Lower leg skin (tissue), 3 donors: ENCODE data around the gene SLC12A2.

Source experiments
- POLR2A ChIP-seq, 2 donors: fragments of 450-650 bp; IDR thresholded peaks; one replicate each; pipeline ENCODE4 v1.6.1; 2016 to 2017; ENCODE audit warnings: antibody characterized with exemption in 2 of 2, mild to moderate bottlenecking in 1 of 2, moderate library complexity in 1 of 2
- TF ChIP-seq, protein P1 (sequence below), 3 donors: fragments of 450-650 bp; IDR thresholded peaks; one replicate each; pipeline ENCODE4 v1.5.1; 2016; ENCODE audit warnings: antibody characterized with exemption in 3 of 3, mild to moderate bottlenecking in 3 of 3, moderate library complexity in 2 of 3

DNA sequence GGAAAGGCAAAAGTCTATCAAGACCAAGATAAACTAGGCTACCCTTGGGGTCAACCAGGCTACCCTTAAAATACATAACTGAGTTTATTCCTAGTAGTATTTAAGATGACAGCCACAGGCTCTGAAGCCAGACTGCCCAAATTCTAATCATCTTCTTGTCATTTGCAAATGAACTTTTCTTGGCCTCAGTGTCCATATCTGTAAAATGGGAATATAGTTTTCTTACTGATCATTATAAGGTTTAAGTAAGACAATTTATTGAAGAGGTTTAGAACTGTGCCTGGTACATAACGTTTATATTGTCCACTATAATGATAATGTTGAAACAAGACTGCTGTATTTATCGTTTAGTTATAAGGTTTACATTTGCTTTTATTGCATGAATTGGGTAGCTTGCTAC is 112.5 kb downstream of the SLC12A2 start:
- TF ChIP-seq, protein P1, sequence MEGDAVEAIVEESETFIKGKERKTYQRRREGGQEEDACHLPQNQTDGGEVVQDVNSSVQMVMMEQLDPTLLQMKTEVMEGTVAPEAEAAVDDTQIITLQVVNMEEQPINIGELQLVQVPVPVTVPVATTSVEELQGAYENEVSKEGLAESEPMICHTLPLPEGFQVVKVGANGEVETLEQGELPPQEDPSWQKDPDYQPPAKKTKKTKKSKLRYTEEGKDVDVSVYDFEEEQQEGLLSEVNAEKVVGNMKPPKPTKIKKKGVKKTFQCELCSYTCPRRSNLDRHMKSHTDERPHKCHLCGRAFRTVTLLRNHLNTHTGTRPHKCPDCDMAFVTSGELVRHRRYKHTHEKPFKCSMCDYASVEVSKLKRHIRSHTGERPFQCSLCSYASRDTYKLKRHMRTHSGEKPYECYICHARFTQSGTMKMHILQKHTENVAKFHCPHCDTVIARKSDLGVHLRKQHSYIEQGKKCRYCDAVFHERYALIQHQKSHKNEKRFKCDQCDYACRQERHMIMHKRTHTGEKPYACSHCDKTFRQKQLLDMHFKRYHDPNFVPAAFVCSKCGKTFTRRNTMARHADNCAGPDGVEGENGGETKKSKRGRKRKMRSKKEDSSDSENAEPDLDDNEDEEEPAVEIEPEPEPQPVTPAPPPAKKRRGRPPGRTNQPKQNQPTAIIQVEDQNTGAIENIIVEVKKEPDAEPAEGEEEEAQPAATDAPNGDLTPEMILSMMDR (IDR thresholded peaks at IDR 0.05): no peak
- no peak for TF ChIP-seq POLR2A (IDR thresholded peaks at IDR 0.05)
